ENCODE data around the gene JAK1. TPM values are rescaled to one million over a fixed set of nuclear protein-coding genes. Genes with fewer than 3 reads are reported as not detected.

Gene JAK1
- total RNA-seq, 1 experiment from 2014 or later = 27.8 TPM

DNA sequence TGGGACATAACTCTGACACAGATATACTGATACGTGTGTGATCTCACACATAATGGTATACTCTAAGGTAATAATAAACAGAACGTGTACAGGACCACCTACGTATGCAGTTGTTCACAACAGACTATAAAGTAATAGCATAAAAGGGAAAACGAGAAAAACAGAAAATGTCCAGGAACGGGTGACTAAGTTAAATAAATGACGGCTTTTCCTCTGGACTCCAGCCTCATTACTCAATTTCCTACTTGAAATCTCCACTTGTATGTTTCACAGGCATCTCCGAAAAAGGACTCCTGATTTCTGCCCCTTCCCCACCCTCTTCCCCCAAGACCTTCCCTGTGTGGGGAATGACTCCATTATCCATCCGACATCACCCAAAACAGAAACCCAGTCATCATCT, 95.1 kb downstream of the JAK1 start:
- DNase-seq (ENCODE audit: low spot score) (no peak), ATAC-seq (no peak)
- TF ChIP-seq, protein P1, sequence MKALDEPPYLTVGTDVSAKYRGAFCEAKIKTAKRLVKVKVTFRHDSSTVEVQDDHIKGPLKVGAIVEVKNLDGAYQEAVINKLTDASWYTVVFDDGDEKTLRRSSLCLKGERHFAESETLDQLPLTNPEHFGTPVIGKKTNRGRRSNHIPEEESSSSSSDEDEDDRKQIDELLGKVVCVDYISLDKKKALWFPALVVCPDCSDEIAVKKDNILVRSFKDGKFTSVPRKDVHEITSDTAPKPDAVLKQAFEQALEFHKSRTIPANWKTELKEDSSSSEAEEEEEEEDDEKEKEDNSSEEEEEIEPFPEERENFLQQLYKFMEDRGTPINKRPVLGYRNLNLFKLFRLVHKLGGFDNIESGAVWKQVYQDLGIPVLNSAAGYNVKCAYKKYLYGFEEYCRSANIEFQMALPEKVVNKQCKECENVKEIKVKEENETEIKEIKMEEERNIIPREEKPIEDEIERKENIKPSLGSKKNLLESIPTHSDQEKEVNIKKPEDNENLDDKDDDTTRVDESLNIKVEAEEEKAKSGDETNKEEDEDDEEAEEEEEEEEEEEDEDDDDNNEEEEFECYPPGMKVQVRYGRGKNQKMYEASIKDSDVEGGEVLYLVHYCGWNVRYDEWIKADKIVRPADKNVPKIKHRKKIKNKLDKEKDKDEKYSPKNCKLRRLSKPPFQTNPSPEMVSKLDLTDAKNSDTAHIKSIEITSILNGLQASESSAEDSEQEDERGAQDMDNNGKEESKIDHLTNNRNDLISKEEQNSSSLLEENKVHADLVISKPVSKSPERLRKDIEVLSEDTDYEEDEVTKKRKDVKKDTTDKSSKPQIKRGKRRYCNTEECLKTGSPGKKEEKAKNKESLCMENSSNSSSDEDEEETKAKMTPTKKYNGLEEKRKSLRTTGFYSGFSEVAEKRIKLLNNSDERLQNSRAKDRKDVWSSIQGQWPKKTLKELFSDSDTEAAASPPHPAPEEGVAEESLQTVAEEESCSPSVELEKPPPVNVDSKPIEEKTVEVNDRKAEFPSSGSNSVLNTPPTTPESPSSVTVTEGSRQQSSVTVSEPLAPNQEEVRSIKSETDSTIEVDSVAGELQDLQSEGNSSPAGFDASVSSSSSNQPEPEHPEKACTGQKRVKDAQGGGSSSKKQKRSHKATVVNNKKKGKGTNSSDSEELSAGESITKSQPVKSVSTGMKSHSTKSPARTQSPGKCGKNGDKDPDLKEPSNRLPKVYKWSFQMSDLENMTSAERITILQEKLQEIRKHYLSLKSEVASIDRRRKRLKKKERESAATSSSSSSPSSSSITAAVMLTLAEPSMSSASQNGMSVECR (CRISPR knock-in tag; IDR thresholded peaks at IDR 0.05; ENCODE audit: borderline replicate concordance) = no peak
- TF ChIP-seq, protein P2, sequence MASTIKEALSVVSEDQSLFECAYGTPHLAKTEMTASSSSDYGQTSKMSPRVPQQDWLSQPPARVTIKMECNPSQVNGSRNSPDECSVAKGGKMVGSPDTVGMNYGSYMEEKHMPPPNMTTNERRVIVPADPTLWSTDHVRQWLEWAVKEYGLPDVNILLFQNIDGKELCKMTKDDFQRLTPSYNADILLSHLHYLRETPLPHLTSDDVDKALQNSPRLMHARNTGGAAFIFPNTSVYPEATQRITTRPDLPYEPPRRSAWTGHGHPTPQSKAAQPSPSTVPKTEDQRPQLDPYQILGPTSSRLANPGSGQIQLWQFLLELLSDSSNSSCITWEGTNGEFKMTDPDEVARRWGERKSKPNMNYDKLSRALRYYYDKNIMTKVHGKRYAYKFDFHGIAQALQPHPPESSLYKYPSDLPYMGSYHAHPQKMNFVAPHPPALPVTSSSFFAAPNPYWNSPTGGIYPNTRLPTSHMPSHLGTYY (CRISPR knock-in tag; IDR thresholded peaks at IDR 0.05) = no peak
- TF ChIP-seq, protein P3, sequence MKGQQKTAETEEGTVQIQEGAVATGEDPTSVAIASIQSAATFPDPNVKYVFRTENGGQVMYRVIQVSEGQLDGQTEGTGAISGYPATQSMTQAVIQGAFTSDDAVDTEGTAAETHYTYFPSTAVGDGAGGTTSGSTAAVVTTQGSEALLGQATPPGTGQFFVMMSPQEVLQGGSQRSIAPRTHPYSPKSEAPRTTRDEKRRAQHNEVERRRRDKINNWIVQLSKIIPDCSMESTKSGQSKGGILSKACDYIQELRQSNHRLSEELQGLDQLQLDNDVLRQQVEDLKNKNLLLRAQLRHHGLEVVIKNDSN (CRISPR knock-in tag; IDR thresholded peaks at IDR 0.05) = no peak
- no peak for TF ChIP-seq ELF4 (CRISPR knock-in tag; IDR thresholded peaks at IDR 0.05; ENCODE audit: low read depth)
- no peak for TF ChIP-seq SP1 (CRISPR knock-in tag; conservative IDR thresholded peaks at IDR 0.05)
- no peak for TF ChIP-seq IRF2 (CRISPR knock-in tag; IDR thresholded peaks at IDR 0.05; ENCODE audit: borderline replicate concordance, low read depth)
- no peak for TF ChIP-seq ZNF232 (CRISPR knock-in tag; IDR thresholded peaks at IDR 0.05)
- TF ChIP-seq, protein P4, sequence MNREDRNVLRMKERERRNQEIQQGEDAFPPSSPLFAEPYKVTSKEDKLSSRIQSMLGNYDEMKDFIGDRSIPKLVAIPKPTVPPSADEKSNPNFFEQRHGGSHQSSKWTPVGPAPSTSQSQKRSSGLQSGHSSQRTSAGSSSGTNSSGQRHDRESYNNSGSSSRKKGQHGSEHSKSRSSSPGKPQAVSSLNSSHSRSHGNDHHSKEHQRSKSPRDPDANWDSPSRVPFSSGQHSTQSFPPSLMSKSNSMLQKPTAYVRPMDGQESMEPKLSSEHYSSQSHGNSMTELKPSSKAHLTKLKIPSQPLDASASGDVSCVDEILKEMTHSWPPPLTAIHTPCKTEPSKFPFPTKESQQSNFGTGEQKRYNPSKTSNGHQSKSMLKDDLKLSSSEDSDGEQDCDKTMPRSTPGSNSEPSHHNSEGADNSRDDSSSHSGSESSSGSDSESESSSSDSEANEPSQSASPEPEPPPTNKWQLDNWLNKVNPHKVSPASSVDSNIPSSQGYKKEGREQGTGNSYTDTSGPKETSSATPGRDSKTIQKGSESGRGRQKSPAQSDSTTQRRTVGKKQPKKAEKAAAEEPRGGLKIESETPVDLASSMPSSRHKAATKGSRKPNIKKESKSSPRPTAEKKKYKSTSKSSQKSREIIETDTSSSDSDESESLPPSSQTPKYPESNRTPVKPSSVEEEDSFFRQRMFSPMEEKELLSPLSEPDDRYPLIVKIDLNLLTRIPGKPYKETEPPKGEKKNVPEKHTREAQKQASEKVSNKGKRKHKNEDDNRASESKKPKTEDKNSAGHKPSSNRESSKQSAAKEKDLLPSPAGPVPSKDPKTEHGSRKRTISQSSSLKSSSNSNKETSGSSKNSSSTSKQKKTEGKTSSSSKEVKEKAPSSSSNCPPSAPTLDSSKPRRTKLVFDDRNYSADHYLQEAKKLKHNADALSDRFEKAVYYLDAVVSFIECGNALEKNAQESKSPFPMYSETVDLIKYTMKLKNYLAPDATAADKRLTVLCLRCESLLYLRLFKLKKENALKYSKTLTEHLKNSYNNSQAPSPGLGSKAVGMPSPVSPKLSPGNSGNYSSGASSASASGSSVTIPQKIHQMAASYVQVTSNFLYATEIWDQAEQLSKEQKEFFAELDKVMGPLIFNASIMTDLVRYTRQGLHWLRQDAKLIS (CRISPR knock-in tag; IDR thresholded peaks at IDR 0.05; ENCODE audit: borderline replicate concordance) = no peak
- TF ChIP-seq MYBL2 (CRISPR knock-in tag; IDR thresholded peaks at IDR 0.05) = no peak
- no peak for TF ChIP-seq ATF1 (CRISPR knock-in tag; IDR thresholded peaks at IDR 0.05)
- no peak for TF ChIP-seq CREM (CRISPR knock-in tag; IDR thresholded peaks at IDR 0.05)
- no peaks in the 10 kb centered on the region for H3K4me1 Mint-ChIP-seq
- H3K27ac Mint-ChIP-seq = no peak overlapping the region
- H3K9me3 Mint-ChIP-seq = no peaks in the 10 kb centered on the region
- no peaks in the 10 kb centered on the region for H3K27me3 Mint-ChIP-seq (ENCODE audit: low read depth)
- CTCF ChIA-PET = no interaction called here
- POLR2A ChIA-PET = interaction anchor here (0.6 kb wide), 1 partner anchor 142 kb away, joined by 3 read pairs; no protein-coding TSS in a partner anchor
- H3K36me3 Mint-ChIP-seq = peaks cover 10% of the 10 kb centered on the region
- H3K4me3 Mint-ChIP-seq = no peak overlapping the region

DNA sequence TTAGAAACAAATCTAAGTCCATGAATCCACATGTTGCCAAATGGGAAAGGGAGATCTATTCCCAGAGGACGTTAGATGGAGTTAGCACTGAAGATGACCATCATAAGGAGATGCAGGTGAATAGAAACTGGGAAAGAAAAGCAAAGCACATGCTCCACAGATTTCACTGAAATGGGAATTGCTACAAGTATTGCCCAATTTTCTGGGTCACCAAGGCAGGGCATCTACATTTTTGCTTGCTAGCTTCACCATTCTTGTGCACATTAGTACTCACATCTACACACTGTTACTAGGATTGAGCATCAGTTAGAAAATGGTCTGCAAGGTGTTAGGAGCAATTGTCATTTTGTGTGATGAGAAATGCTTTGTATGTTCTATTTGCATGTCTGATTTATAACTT, 99.1 kb downstream of the JAK1 start:
- Mint-ChIP-seq H3K36me3 (peaks cover 15% of the 10 kb centered on the region), H3K27ac (no peak overlapping the region), H3K4me3 (no peak overlapping the region), H3K4me1 (no peaks in the 10 kb centered on the region), H3K9me3 (no peaks in the 10 kb centered on the region), H3K27me3 (ENCODE audit: low read depth) (no peaks in the 10 kb centered on the region)
- ChIA-PET POLR2A (no interaction called here), CTCF (no interaction called here)
- no peak for DNase-seq (ENCODE audit: low spot score)
- ATAC-seq = no peak
- no peak for TF ChIP-seq NFATC4 (CRISPR knock-in tag; IDR thresholded peaks at IDR 0.05)
- no peak for TF ChIP-seq SMAD4 (CRISPR knock-in tag; IDR thresholded peaks at IDR 0.05)
- TF ChIP-seq ZNF121 (CRISPR knock-in tag; IDR thresholded peaks at IDR 0.05) = no peak
- no peak for TF ChIP-seq TEAD1 (CRISPR knock-in tag; IDR thresholded peaks at IDR 0.05)
- no peak for TF ChIP-seq ZBTB21 (CRISPR knock-in tag; IDR thresholded peaks at IDR 0.05; ENCODE audit: borderline replicate concordance)
- no peak for TF ChIP-seq JAZF1 (CRISPR knock-in tag; IDR thresholded peaks at IDR 0.05)
- no peak for TF ChIP-seq ZNF317 (CRISPR knock-in tag; IDR thresholded peaks at IDR 0.05; ENCODE audit: borderline replicate concordance, low read depth)
- TF ChIP-seq, protein P5, sequence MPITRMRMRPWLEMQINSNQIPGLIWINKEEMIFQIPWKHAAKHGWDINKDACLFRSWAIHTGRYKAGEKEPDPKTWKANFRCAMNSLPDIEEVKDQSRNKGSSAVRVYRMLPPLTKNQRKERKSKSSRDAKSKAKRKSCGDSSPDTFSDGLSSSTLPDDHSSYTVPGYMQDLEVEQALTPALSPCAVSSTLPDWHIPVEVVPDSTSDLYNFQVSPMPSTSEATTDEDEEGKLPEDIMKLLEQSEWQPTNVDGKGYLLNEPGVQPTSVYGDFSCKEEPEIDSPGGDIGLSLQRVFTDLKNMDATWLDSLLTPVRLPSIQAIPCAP (CRISPR knock-in tag; IDR thresholded peaks at IDR 0.05) = no peak
- TF ChIP-seq, protein P6, sequence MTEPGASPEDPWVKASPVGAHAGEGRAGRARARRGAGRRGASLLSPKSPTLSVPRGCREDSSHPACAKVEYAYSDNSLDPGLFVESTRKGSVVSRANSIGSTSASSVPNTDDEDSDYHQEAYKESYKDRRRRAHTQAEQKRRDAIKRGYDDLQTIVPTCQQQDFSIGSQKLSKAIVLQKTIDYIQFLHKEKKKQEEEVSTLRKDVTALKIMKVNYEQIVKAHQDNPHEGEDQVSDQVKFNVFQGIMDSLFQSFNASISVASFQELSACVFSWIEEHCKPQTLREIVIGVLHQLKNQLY (CRISPR knock-in tag; IDR thresholded peaks at IDR 0.05) = no peak
- TF ChIP-seq NFE2L1 (CRISPR knock-in tag; IDR thresholded peaks at IDR 0.05) = no peak
- no peak for TF ChIP-seq TP53 (CRISPR knock-in tag; IDR thresholded peaks at IDR 0.05)
- TF ChIP-seq JUN (CRISPR knock-in tag; IDR thresholded peaks at IDR 0.05) = no peak
- no peak for TF ChIP-seq ZNF138 (CRISPR knock-in tag; conservative IDR thresholded peaks at IDR 0.05)
- no peak for TF ChIP-seq ATF1 (CRISPR knock-in tag; IDR thresholded peaks at IDR 0.05)
- no peak for TF ChIP-seq HMGA2 (CRISPR knock-in tag; IDR thresholded peaks at IDR 0.05)

Data from WTC11 (cell line).